WTC11 (cell line): ENCODE data around the gene TRIM46. TPM values are rescaled to one million over a fixed set of nuclear protein-coding genes. Genes with fewer than 3 reads are reported as not detected.

Experiments used
- ATAC-seq: fragments of 200-7000 bp; cut with Tn5 transposase; 2 replicates; pipeline ENCODE4 v1.10.0; 2021; ENCODE audit warnings: mild to moderate bottlenecking, moderate library complexity
- CTCF ChIA-PET: fragments of 300-600 bp; sonication (Branson Sonifier 250); formaldehyde crosslinking; loops from one replicate; lab custom pipeline; 2021; ENCODE audit warnings: antibody characterized with exemption; lab: Charles Lee
- POLR2A ChIA-PET: fragments of 350-600 bp; sonication (Branson Sonifier 250); formaldehyde crosslinking; loops from one replicate; lab custom pipeline; 2021; ENCODE audit warnings: antibody characterized with exemption; lab: Charles Lee
- DNase-seq: peaks from one replicate; pipeline ENCODE4 v3.0.0; 2021; ENCODE audit warnings: low spot score
- H3K27ac Mint-ChIP-seq: 2 replicates; pipeline ENCODE4 v1.8.0; 2021; ENCODE audit warnings: mixed read lengths
- H3K27me3 Mint-ChIP-seq: 2 replicates; pipeline ENCODE4 v1.8.0; 2021; ENCODE audit warnings: low read depth, mild to moderate bottlenecking, moderate library complexity, mixed read lengths
- H3K36me3 Mint-ChIP-seq: 2 replicates; pipeline ENCODE4 v1.8.0; 2021; ENCODE audit warnings: mixed read lengths
- H3K4me1 Mint-ChIP-seq: 2 replicates; pipeline ENCODE4 v1.8.0; 2022; ENCODE audit warnings: mixed read lengths
- H3K4me3 Mint-ChIP-seq: 2 replicates; pipeline ENCODE4 v1.8.0; 2021; ENCODE audit warnings: mild to moderate bottlenecking, moderate library complexity, mixed read lengths
- H3K9me3 Mint-ChIP-seq: 2 replicates; pipeline ENCODE4 v1.8.0; 2021; ENCODE audit warnings: mixed read lengths
- ATF2 ChIP-seq: sonication (generic); formaldehyde crosslinking; IDR thresholded peaks from 2 replicates; pipeline ENCODE4 v1.8.1; 2022; ENCODE audit warnings: low read depth, missing genetic modification reagents, borderline replicate concordance
- CBFB ChIP-seq: sonication (generic); formaldehyde crosslinking; IDR thresholded peaks from 2 replicates; pipeline ENCODE4 v1.8.1; 2022; ENCODE audit warnings: mild to moderate bottlenecking, low read depth, missing genetic modification reagents
- CDX4 ChIP-seq: fragments of 250-450 bp; sonication (Bioruptor Pico); IDR thresholded peaks from 2 replicates; pipeline ENCODE4 v1.9.0; 2021; ENCODE audit warnings: moderate library complexity, mild to moderate bottlenecking, inconsistent platforms, borderline replicate concordance
- ETV6 ChIP-seq: sonication (generic); formaldehyde crosslinking; IDR thresholded peaks from 2 replicates; pipeline ENCODE4 v1.8.1; 2022; ENCODE audit warnings: mild to moderate bottlenecking, missing genetic modification reagents
- FOXP4 ChIP-seq: sonication (generic); formaldehyde crosslinking; IDR thresholded peaks from 2 replicates; pipeline ENCODE4 v1.8.0; 2022; ENCODE audit warnings: mild to moderate bottlenecking, missing genetic modification reagents
- GABPB1 ChIP-seq: sonication (generic); formaldehyde crosslinking; IDR thresholded peaks from 2 replicates; pipeline ENCODE4 v1.8.1; 2023; ENCODE audit warnings: mild to moderate bottlenecking, missing genetic modification reagents
- HMGA2 ChIP-seq: fragments of 250-450 bp; sonication (Bioruptor Pico); IDR thresholded peaks from 2 replicates; pipeline ENCODE4 v1.4.0; 2021; ENCODE audit warnings: mild to moderate bottlenecking, moderate library complexity
- MYBL2 ChIP-seq: sonication (generic); formaldehyde crosslinking; IDR thresholded peaks from 2 replicates; pipeline ENCODE4 v1.8.1; 2023; ENCODE audit warnings: mild to moderate bottlenecking, moderate library complexity, missing genetic modification reagents
- NFATC4 ChIP-seq: fragments of 250-450 bp; sonication (Bioruptor Pico); IDR thresholded peaks from 2 replicates; pipeline ENCODE4 v1.9.0; 2021; ENCODE audit warnings: mild to moderate bottlenecking
- PREB ChIP-seq: sonication (generic); formaldehyde crosslinking; IDR thresholded peaks from 2 replicates; pipeline ENCODE4 v1.8.1; 2022; ENCODE audit warnings: mild to moderate bottlenecking, missing genetic modification reagents, moderate library complexity, borderline replicate concordance
- RELA ChIP-seq: sonication (generic); formaldehyde crosslinking; IDR thresholded peaks from 2 replicates; pipeline ENCODE4 v1.8.1; 2022; ENCODE audit warnings: missing genetic modification reagents, mild to moderate bottlenecking, borderline replicate concordance
- SP1 ChIP-seq: sonication (generic); formaldehyde crosslinking; conservative IDR thresholded peaks from 2 replicates; pipeline ENCODE4 v1.8.1; 2022; ENCODE audit warnings: missing genetic modification reagents
- TCF7 ChIP-seq: sonication (generic); formaldehyde crosslinking; IDR thresholded peaks from 2 replicates; pipeline ENCODE4 v1.8.0; 2022; ENCODE audit warnings: mild to moderate bottlenecking, low read depth, missing genetic modification reagents, moderate library complexity
- TEAD4 ChIP-seq: sonication (generic); formaldehyde crosslinking; IDR thresholded peaks from 2 replicates; pipeline ENCODE4 v1.8.0; 2022; ENCODE audit warnings: mild to moderate bottlenecking, missing genetic modification reagents
- ZBTB43 ChIP-seq: sonication (generic); formaldehyde crosslinking; IDR thresholded peaks from 2 replicates; pipeline ENCODE4 v1.8.1; 2023; ENCODE audit warnings: mild to moderate bottlenecking, missing genetic modification reagents
- total RNA-seq: library from RNA; stranded (reverse); gene quantifications from 3 replicates; pipeline ENCODE4 v1.2.3, GENCODE V29; 2021

Gene TRIM46
- total RNA-seq, 1 experiment from 2014 or later, result 22.1 TPM

GRCh38 chr1:155177192-155177917, 3.7 kb downstream of the TRIM46 start (continued):
- no peak for TF ChIP-seq PREB (CRISPR knock-in tag)
- TF ChIP-seq CDX4, result no peak

- DNase-seq, result no peak
- ATAC-seq, result no peak
- Mint-ChIP-seq H3K9me3 (no peaks in the 10 kb centered on the region), H3K27me3 (no peaks in the 10 kb centered on the region), H3K4me3 (no peak overlapping the region), H3K4me1 (peaks cover 21% of the 10 kb centered on the region), H3K27ac (no peak overlapping the region), H3K36me3 (peaks cover 40% of the 10 kb centered on the region)
- TF ChIP-seq TEAD4 (CRISPR knock-in tag) (no peak), NFATC4 (CRISPR knock-in tag) (no peak), ETV6 (no peak), ATF2 (no peak), SP1 (CRISPR knock-in tag) (no peak), ZBTB43 (CRISPR knock-in tag) (no peak), TCF7 (CRISPR knock-in tag) (no peak), PREB (CRISPR knock-in tag) (no peak), MYBL2 (CRISPR knock-in tag) (no peak), CBFB (CRISPR knock-in tag) (no peak), FOXP4 (CRISPR knock-in tag) (no peak), HMGA2 (CRISPR knock-in tag) (no peak)
- ChIA-PET CTCF (interaction anchor here (1.1 to 5.9 kb wide), 4 partner anchors 8 to 48 kb away, joined by 3 to 52 read pairs (median 27); no protein-coding TSS in a partner anchor), POLR2A (no interaction called here)
These were observed 4.3 kb downstream of the TRIM46 start for GRCh38 chr1:155177918-155178281.

GRCh38 chr1:155178441-155179111, 4.9 kb downstream of the TRIM46 start:
- no peak for ATAC-seq
- Mint-ChIP-seq H3K27me3 (no peaks in the 10 kb centered on the region), H3K36me3 (peaks cover 40% of the 10 kb centered on the region), H3K27ac (no peak overlapping the region), H3K4me3 (no peak overlapping the region), H3K4me1 (peaks cover 21% of the 10 kb centered on the region), H3K9me3 (no peaks in the 10 kb centered on the region)
- POLR2A ChIA-PET, result no interaction called here
- CTCF ChIA-PET, result interaction anchor here (2.4 kb wide), 1 partner anchor 14 kb away, joined by 17 read pairs; no protein-coding TSS in a partner anchor
- no peak for TF ChIP-seq RELA (CRISPR knock-in tag)
- 0 out of 2 replicates have a peak, but pooled peaks have one; percentile 28 for TF ChIP-seq GABPB1 (CRISPR knock-in tag)
- DNase-seq, result no peak
